GM18907 (cell line): Measurements from ENCODE around the gene CHML.
"Not testable (repeated sequence)": the region's sequence is repeated elsewhere in the genome, so short reads cannot be mapped to it uniquely, and the experiment has no call there.

Source experiments
- ATAC-seq: cut with Tn5 transposase; IDR thresholded peaks from one replicate; pipeline ENCODE4 v1.9.1; 2021; ENCODE audit warnings: mild to moderate bottlenecking, moderate library complexity; ENCODE audit not compliant: unreplicated experiment

Gene CHML

GRCh38 chr1:241640149-241640866, at the start of gene CHML, which contains the start of gene OPN3:
TSS of gene CHML (minus strand) at chr1:241640369. CDS start at chr1:241635766, 4,603 bp downstream.
TSS of gene OPN3 (minus strand) at chr1:241640369. CDS start at chr1:241640254, 115 bp downstream.
- peak; percentile 91 for ATAC-seq

GRCh38 chr1:241688940-241689368, 48.8 kb upstream of the CHML start:
- ATAC-seq: no peak

- ATAC-seq: no peak
Observed at GRCh38 chr1:241684108-241684507, 43.9 kb upstream of the CHML start.

GRCh38 chr1:241682921-241683320, 42.8 kb upstream of the CHML start:
- no peak for ATAC-seq

GRCh38 chr1:241681861-241682448, 41.8 kb upstream of the CHML start:
- not testable (repeated sequence) for ATAC-seq

GRCh38 chr1:241679961-241680360, 39.8 kb upstream of the CHML start:
- ATAC-seq: no peak

GRCh38 chr1:241679404-241679803, 39.2 kb upstream of the CHML start:
- ATAC-seq: no peak

- ATAC-seq: no peak
Observed at GRCh38 chr1:241678536-241678935, 38.4 kb upstream of the CHML start.

GRCh38 chr1:241677201-241677600, 37.0 kb upstream of the CHML start:
- ATAC-seq: peak; percentile 90

GRCh38 chr1:241675983-241676382, 35.8 kb upstream of the CHML start:
- no peak for ATAC-seq

- ATAC-seq: no peak
Observed at GRCh38 chr1:241674805-241675384, 34.7 kb upstream of the CHML start.

- ATAC-seq: no peak
Observed at GRCh38 chr1:241672301-241672700, 32.1 kb upstream of the CHML start.

- no peak for ATAC-seq
Observed at GRCh38 chr1:241666419-241666818, 26.2 kb upstream of the CHML start.

GRCh38 chr1:241660424-241660972, 20.3 kb upstream of the CHML start:
- no peak for ATAC-seq

GRCh38 chr1:241659016-241659415, 18.8 kb upstream of the CHML start:
- ATAC-seq: not testable (repeated sequence)

GRCh38 chr1:241658081-241658793, 18.1 kb upstream of the CHML start:
- ATAC-seq: no peak

- no peak for ATAC-seq
Observed at GRCh38 chr1:241654641-241655040, 14.5 kb upstream of the CHML start.

GRCh38 chr1:241654019-241654418, 13.8 kb upstream of the CHML start:
- ATAC-seq: no peak

GRCh38 chr1:241652012-241652411, 11.8 kb upstream of the CHML start, which contains the start of gene WDR64:
TSS of gene WDR64 (plus strand) at chr1:241652281. CDS start at chr1:241652485, 204 bp downstream.
- no peak for ATAC-seq

GRCh38 chr1:241648159-241648558, 8.0 kb upstream of the CHML start:
- ATAC-seq: no peak

- no peak for ATAC-seq
Observed at GRCh38 chr1:241647658-241648057, 7.5 kb upstream of the CHML start.
